ENCODE results near the gene KCTD11.
A peak's percentile ranks its signal among the peaks of the same experiment; 100 is the strongest.

Gene KCTD11

GRCh38 chr17:7322520-7323194 is 29.3 kb upstream of the KCTD11 start:
- H3K4me3 ChIP-seq (ENCODE audit: low read depth, low read length) = no peak overlapping the region
- DNase-seq (ENCODE audit: low read depth, low spot score) = no peak
- TF ChIP-seq CTCF (IDR thresholded peaks at IDR 0.05; ENCODE audit: insufficient read depth, low read length, missing control alignments) = no peak
- ChIA-PET CTCF (interaction anchor here (1.4 to 4.9 kb wide), 5 partner anchors 7 to 238 kb away, joined by 4 to 39 read pairs (median 20); partner anchors contain the start of genes GPS2 and SENP3), POLR2A (no interaction called here)

GRCh38 chr17:7323731-7324437 is 28.1 kb upstream of the KCTD11 start:
- POLR2A ChIA-PET = interaction anchor here (0.5 to 1.1 kb wide), 2 partner anchors 234 to 251 kb away, joined by 3 read pairs; no protein-coding TSS in a partner anchor
- DNase-seq (ENCODE audit: low read depth, low spot score) = no peak
- CTCF ChIA-PET = interaction anchor here (0.8 to 4.9 kb wide), 11 partner anchors 9 to 363 kb away, joined by 3 to 39 read pairs (median 4); partner anchors contain the start of genes ACAP1, GPS2, SENP3 and SLC16A13
- TF ChIP-seq CTCF (IDR thresholded peaks at IDR 0.05; ENCODE audit: insufficient read depth, low read length, missing control alignments) = peak; percentile 89
- no peak overlapping the region for H3K4me3 ChIP-seq (ENCODE audit: low read depth, low read length)

GRCh38 chr17:7324438-7324779 is 27.6 kb upstream of the KCTD11 start:
- no peak for TF ChIP-seq CTCF (IDR thresholded peaks at IDR 0.05; ENCODE audit: insufficient read depth, low read length, missing control alignments)
- CTCF ChIA-PET = interaction anchor here (0.6 to 4.9 kb wide), 15 partner anchors 9 to 362 kb away, joined by 3 to 39 read pairs (median 4); partner anchors contain the start of genes ACAP1, GPS2, SENP3 and SLC16A13
- DNase-seq (ENCODE audit: low read depth, low spot score) = no peak
- no peak overlapping the region for H3K4me3 ChIP-seq (ENCODE audit: low read depth, low read length)
- POLR2A ChIA-PET = interaction anchor here (1.1 kb wide), 1 partner anchor 251 kb away, joined by 3 read pairs; no protein-coding TSS in a partner anchor

GRCh38 chr17:7325031-7325528 is 26.9 kb upstream of the KCTD11 start:
- POLR2A ChIA-PET = interaction anchor here (1.1 kb wide), 1 partner anchor 250 kb away, joined by 3 read pairs; no protein-coding TSS in a partner anchor
- CTCF ChIA-PET = interaction anchor here (0.6 to 4.9 kb wide), 15 partner anchors 9 to 362 kb away, joined by 3 to 39 read pairs (median 4); partner anchors contain the start of genes ACAP1, GPS2, SENP3 and SLC16A13
- no peak overlapping the region for H3K4me3 ChIP-seq (ENCODE audit: low read depth, low read length)
- DNase-seq (ENCODE audit: low read depth, low spot score) = no peak
- TF ChIP-seq CTCF (IDR thresholded peaks at IDR 0.05; ENCODE audit: insufficient read depth, low read length, missing control alignments) = no peak

GRCh38 chr17:7326186-7326585 is 25.8 kb upstream of the KCTD11 start:
- ChIA-PET POLR2A (no interaction called here), CTCF (interaction anchor here (1.3 to 4.9 kb wide), 6 partner anchors 10 to 263 kb away, joined by 3 to 39 read pairs (median 19); partner anchors contain the start of genes ACAP1, GPS2 and SENP3)
- no peak for DNase-seq (ENCODE audit: low read depth, low spot score)
- no peak for TF ChIP-seq CTCF (IDR thresholded peaks at IDR 0.05; ENCODE audit: insufficient read depth, low read length, missing control alignments)
- no peak overlapping the region for H3K4me3 ChIP-seq (ENCODE audit: low read depth, low read length)
